ENCODE data around the gene CCDC51. TPM values are rescaled to one million over a fixed set of nuclear protein-coding genes. Genes with fewer than 3 reads are reported as not detected.
A peak's percentile ranks its signal among the peaks of the same experiment; 100 is the strongest.

Gene CCDC51
- total and polyA plus RNA-seq, 9 of the 15 experiments (the other 6 are each of a cell fraction or from before 2014, with no cell fraction given): 6.5 to 18.6 (median 15.7) TPM

DNA sequence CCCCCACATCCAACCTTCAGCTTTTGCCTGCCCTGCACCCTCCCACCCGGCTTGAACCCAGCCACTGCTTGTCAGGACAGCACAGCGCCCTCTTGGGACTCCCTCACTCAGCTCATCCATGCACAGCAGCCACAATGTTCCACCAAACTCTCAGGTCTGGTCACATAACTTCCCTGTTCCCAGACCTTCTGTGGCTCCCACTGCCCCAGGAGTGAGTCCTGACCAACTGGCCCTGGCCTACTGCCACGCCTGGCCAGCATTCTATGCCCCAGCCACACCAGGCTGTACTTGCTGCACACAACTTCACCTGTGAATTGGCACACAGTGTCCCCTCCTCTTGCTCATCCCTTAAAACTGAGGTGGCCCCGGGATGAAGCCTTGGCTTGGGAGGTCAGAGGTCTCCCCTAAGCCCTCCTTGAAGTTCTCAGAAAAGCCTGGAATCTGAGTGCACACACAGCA is 31.1 kb downstream of the CCDC51 start:
- Histone ChIP-seq H3K4me1 (replicated peaks in 1 of 2; ENCODE audit: control insufficient read depth in 2 of 2, insufficient read depth in 2 of 2, low read length in 2 of 2) (0 out of 5 replicates have a peak, but pooled peaks cover 0 to 6% of the 10 kb centered on the region in 2 experiments), H3K27ac (ENCODE audit: extremely low read depth, low read depth, low read length) (no peak overlapping the region), H3K36me3 (ENCODE audit: control insufficient read depth, insufficient read depth, low read length) (no peaks in the 10 kb centered on the region), H2AFZ (ENCODE audit: low read depth, low read length) (no peak overlapping the region), H3K9ac (ENCODE audit: insufficient read depth in 1 of 2, low read depth in 2 of 2, low read length in 2 of 2) (peak overlapping the region in 1 of 2 experiments; percentile 26; a peak in 1 of 4 replicates), H3K4me3 (no peak overlapping the region), H3K9me3 (replicated peaks; ENCODE audit: control insufficient read depth, insufficient read depth, low read depth, low read length) (no peaks in the 10 kb centered on the region), H4K20me1 (replicated peaks; ENCODE audit: control insufficient read depth, insufficient read depth, low read length) (0 out of 2 replicates have a peak, but pooled peaks cover 6% of the 10 kb centered on the region), H3K4me2 (ENCODE audit: insufficient read depth, low read length) (no peak overlapping the region), H3K79me2 (ENCODE audit: control insufficient read depth, insufficient read depth, low read length) (no peaks in the 10 kb centered on the region), H3K27me3 (ENCODE audit: control insufficient read depth in 2 of 2, insufficient read depth in 2 of 2, low read length in 2 of 2) (no peaks in the 10 kb centered on the region), H3K9me1 (ENCODE audit: control insufficient read depth, insufficient read depth, low read length) (no peaks in the 10 kb centered on the region)
- POLR2A ChIA-PET: interaction anchor here (0.9 to 1.5 kb wide), 3 partner anchors 14 to 221 kb away, joined by 3 read pairs; partner anchors contain the start of gene CDC25A
- no peak for TF ChIP-seq ZBTB33 (CRISPR knock-in tag; IDR thresholded peaks at IDR 0.05)
- TF ChIP-seq, protein P1, sequence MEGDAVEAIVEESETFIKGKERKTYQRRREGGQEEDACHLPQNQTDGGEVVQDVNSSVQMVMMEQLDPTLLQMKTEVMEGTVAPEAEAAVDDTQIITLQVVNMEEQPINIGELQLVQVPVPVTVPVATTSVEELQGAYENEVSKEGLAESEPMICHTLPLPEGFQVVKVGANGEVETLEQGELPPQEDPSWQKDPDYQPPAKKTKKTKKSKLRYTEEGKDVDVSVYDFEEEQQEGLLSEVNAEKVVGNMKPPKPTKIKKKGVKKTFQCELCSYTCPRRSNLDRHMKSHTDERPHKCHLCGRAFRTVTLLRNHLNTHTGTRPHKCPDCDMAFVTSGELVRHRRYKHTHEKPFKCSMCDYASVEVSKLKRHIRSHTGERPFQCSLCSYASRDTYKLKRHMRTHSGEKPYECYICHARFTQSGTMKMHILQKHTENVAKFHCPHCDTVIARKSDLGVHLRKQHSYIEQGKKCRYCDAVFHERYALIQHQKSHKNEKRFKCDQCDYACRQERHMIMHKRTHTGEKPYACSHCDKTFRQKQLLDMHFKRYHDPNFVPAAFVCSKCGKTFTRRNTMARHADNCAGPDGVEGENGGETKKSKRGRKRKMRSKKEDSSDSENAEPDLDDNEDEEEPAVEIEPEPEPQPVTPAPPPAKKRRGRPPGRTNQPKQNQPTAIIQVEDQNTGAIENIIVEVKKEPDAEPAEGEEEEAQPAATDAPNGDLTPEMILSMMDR (IDR thresholded peaks at IDR 0.05 in 2 of 3, conservative IDR thresholded peaks at IDR 0.05 in 1 of 3; ENCODE audit: insufficient read depth in 2 of 3, low read depth in 1 of 3, low read length in 3 of 3): peak; percentile 21 to 27 (median 24); a peak in 3 of 6 replicates
- ATAC-seq (peak; percentile 63; the same call in 2 of the 3 replicates), FAIRE-seq (no peak), DNase-seq (ENCODE audit: extremely low read depth in 1 of 4, low spot score in 3 of 4) (peak in 1 of 4 experiments; percentile 15)
- in situ Hi-C loops (cut with MboI) (no loop called here), intact Hi-C loops (cut with micrococcal nuclease) (loop anchor here (10.0 kb wide), 2 partner anchors 96 to 214 kb away; partner anchors contain the start of gene SHISA5)
- BruUV-seq (replicated peaks): no TSS peak
- WGBS (ENCODE audit: insufficient coverage, low coverage, missing lambda C conversion rate): 39% methylated on average over 2 of the region's 4 CpGs
- CTCF ChIA-PET (ENCODE audit: low intra/inter-chr PET ratio): no interaction called here

Data from K562 (cell line).